ACHN (cell line): ENCODE measurements around the gene PLA2G2C.

Source experiments
- DNase-seq: peaks from one replicate; pipeline ENCODE4 v3.0.0-alpha.2; 2015
- in situ Hi-C: cut with HindIII; loops from 2 replicates; pipeline ENCODE4 v1.10.0; 2017; ENCODE audit warnings: low sequenced_read_pairs, low pct_ligation_motif_present, low pct_unique_long_range_greater_than_20kb

PLA2G2C gene

DNA sequence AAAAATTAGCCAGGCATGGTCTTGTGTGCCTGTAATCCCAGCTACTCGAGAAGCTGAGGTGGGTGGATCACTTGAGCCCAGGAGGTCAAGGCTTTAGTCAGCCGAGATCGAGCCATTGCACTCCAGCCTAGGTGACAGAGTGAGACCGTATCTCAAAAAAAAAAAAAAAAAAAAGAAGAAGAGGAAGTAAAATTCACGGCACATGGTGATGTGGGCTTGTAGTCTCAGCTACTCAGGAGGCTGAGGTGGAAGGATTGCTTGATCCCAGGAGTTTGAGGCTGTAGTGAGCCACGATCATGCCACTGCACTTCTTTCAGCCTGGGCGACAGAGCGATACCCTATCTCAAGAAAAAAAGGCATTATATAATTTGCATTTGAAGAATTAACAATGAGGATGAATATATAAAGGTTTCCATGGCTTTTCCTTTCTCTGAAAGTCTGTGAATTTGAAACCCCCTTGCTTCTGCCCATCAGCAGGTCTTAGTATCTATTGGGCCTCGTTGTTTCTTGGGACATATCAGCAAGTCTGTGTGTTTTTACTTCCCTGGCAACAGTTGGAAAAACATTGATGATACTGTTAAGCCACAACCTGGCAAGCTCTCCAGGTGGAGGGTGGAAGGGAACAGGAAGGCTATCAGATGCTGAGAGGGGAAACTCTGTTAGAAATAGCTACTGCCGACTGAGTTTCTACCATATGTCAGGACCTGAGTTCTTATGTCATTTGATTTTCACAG lies 62.4 kb downstream of the PLA2G2C start:
- no peak for DNase-seq
- in situ Hi-C loops: no loop called here

DNA sequence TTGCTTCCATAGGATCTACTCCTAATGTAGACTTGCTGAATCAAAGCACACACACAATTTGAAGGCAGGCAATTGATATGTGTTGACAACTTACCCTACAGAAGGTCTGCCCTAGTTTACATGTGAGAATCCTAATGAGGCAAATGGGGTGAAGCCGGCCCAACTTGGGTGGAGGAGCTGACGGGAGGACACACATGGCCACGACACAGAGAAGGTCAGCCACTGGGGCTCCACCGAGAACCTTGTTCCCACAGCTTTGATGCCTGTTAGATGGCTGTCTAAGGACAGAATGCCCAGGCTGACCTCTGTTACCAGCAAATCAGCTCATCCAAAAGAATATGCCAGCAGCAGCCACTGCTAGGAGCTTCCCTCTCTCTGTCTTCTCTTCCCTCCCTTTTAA lies 65.5 kb downstream of the PLA2G2C start:
- in situ Hi-C loops: no loop called here
- no peak for DNase-seq

DNA sequence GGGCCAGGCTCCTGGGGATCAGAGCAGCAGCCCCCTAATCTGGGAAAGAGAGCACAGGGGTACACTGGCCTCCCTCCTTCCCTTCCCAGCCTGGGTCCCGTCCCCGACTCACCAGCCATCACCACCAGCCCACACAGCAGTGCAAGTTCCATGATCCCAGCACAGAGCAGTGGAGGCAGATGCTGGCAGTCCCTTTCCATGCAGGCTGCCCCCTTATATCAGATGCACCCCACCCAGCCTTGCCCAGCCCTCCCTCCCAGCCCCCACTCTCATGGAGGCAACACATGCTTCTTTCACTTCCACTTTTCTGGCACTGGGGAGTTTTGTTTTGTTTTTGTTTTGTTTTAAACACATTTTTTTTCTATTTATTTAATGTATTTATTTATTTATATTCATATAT lies 67.0 kb downstream of the PLA2G2C start, which contains the start of gene PLA2G2D:
Gene PLA2G2D (minus strand): TSS at position 190 of the 400 bp plus-strand sequence. CDS start 38 bp downstream, at position 152.
- DNase-seq: no peak
- in situ Hi-C loops: no loop called here

DNA sequence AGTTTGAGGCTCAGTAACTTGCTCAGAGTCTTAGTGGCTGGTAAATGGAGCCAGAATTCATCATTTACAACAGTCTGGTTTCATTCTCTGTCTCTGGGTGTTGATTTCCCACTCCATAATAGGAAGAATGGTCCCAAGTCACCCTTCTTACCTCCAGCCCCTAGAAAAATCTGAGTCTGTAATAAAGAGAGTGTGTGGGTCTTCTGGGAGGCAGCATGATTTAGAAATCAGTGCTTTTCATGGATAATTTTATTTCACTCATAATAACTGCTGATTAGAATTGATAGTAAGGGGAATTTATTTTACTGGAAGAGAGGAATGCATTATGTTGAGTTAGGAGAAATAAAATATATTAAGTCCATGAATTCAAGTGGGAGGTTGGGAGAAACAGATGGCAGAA lies 69.1 kb downstream of the PLA2G2C start:
- DNase-seq: no peak
- in situ Hi-C loops: no loop called here

DNA sequence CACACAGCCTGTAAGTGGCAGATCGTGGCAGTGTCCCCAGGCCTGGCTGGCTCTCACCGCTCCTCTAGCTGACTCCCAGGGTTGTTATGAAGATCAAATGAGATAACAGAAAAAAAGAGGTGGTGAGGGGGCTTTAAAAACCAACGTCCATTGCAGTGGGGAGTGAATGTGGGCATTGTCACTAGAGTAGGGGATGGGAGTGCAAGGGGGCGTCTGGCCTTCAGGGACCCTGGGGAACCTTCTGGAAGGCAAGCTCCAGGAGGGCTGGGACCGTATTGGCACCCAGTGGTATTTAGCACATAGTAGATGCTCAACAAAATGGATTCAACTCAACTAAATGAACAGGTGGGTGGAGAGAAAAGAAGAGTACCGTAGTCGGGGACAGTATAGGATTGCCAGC lies 70.4 kb downstream of the PLA2G2C start:
- in situ Hi-C loops: no loop called here
- no peak for DNase-seq

DNA sequence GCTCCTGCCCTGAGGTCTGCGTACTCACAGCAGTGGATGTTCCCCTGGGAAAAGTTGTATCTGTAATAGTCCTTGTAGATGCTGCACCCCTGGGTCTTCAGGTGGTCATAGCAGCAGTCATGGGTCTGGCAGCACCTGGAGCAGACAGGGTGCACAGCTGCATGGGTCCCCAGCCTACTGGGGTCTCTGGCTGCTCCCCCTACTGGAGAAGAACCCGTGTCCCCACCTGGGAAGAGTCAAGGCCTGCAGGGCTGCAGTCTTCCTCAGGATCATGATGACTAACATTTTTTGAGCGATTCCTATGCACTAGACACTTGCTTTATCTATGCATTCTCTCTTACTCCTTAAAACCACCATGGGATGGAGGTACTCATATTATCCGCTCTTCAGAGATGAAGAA lies 70.8 kb downstream of the PLA2G2C start:
- DNase-seq: no peak
- in situ Hi-C loops: no loop called here

DNA sequence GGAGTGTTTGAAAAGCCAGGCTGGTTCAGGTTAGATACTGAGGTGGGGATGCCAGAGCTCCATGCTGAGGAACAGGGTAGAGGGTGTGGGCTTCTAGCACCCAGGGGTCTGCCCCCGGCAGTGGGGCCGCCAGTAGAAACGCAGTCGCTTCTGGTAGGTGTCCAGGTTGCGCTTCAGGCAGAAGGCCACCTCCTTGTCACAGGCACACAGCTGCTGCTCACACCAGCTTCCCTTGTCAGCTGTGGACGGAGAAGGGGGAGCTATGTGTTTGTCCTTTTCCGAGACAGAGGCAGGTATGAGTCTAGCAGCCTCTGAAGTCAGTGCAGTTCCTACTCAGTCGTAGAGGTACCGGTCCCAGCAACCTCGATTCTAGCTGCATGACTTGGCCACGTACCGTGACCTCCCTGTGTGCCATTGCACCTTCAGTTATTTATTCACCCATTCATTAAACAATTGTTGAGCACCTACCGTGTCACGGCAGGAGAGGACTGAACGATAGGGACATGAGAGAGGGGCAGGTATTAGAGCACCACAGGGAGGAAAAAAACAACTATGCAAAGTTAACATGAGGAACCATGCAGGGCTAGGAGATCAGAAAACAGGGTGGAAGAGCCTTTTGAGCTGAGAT lies 72.2 kb downstream of the PLA2G2C start:
- in situ Hi-C loops: no loop called here
- no peak for DNase-seq
